HK-2 (cell line): ENCODE measurements around the gene TLK2.

Source experiments
- DNase-seq: peaks from one replicate; pipeline ENCODE4 v3.0.0-alpha.2; 2018; ENCODE audit not compliant: unreplicated experiment

TLK2 gene

DNA sequence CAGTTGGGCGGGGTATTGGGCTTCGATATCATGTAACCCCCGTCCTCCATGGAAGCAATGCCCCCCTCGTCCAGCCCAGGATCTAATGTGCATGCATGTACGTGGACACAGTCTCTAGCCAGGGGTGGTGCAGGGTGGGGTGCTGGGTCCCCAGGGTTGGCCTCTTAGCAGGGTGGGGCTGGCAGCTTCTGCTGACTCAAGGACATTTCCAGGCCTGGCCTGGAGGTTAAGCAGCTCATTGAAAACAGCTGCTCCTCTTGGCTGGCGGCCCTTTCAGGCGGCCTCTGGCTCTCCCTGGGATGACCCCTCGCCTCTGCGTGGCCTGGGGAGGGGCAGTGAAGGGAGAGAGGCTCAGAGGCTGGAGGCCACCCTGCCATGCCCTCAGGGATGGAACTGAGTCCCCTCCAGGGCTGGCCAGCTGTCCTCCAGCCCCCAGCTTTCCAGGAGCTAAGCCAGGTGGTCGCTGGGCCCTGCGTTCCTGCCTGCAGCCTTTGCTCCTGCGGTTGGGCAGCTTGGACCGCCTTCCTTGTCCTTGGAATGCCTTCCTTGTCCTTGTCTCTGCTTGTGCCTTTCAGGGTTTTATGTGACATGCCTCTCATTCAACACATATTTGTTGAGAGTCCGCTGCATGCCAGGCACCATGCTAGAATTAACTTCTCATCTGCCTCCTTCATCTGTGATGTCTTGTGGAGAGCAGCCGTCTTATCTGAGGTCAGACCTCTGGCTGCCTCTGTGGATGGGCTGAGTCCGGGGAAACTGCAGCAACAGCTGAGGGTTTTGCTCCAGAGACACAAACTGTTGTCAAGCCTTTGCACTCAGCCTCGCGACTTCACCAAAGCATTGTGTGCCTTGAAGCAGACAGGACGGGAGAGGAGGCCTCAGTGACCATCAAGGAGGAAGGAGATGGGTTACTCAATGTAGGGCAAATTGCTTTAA lies 175.5 kb downstream of the TLK2 start:
- DNase-seq = no peak

DNA sequence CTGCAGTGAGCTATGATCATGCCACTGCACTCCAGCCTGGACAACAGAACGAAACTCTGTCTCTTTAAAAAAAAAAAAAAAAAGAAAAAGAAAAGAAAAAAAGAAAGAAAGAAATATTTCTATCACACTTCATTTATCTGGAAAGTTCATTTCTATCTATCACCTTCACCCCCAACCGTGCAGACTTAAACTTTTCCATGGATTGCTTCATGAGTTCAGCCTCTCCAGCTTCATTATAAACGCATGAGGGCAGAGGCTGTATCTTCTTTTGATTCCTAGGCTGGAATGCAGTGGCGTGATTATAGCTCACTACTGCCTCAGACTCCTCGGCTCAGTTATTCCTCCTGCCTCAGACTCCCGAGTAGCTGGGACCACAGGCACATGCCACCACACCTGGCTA lies 177.0 kb downstream of the TLK2 start:
- DNase-seq = no peak

DNA sequence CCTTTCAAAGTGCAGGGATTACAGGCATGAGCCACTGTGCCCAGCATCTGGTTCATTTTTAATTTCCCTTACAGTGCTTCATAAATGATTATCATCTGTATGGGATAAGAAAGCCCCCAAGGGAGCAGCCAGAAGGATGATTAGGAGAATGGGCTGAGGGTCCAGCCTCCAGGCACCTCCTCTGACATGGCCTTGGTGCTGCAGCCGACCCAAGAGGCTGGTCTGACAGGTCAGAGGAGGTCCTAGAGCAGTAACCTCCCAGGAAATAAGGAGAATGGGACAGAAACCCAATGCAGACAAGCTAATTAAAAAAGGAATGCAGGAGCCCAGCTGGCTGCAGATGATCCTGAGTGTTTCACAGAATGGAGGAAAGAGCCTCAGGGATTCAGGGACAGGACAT lies 177.8 kb downstream of the TLK2 start:
- DNase-seq = no peak

DNA sequence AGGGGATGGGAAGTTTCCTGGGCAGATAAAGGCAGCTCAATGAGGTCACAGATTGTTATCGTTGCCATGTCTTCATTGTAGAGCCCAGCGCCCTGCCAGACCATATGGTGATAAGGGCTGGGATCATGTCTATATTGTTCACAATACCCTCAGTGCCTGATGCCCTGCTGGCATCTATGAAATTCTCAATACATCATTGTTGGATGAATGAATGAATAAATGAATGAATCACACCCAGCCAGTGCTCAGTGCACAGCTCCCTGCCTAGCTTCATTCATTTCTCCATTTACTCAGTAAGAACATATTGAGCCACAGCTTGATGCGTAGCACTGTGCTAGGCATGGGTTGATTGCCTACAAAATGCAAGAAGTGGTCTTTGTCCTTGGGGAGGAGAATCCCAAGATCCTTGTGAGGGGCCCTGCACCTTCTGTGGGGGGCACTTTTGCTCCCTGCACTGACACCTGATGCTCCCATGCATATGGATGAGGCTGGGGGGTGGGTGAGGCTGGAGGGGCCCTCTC lies 178.6 kb downstream of the TLK2 start:
- no peak for DNase-seq

DNA sequence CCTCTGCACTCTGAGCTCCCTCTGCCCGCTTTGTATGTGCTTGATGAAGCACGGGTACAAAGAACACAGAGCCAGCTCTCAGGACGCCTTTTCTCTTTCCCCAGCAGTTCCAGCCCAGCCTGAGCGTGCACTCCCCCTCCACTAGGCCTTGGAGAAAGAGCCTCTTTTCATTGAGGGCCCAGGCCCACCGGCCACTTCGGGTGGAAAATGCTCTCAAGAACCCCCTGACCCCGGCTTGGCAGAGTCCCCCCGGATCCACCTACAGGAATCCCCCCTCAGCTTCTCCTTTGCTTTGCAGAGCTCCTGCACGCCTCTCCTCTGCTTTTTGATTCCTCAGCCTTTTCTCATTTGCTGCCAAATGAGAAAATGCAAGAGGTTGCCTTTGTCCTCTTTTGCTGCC lies 179.1 kb downstream of the TLK2 start:
- no peak for DNase-seq

DNA sequence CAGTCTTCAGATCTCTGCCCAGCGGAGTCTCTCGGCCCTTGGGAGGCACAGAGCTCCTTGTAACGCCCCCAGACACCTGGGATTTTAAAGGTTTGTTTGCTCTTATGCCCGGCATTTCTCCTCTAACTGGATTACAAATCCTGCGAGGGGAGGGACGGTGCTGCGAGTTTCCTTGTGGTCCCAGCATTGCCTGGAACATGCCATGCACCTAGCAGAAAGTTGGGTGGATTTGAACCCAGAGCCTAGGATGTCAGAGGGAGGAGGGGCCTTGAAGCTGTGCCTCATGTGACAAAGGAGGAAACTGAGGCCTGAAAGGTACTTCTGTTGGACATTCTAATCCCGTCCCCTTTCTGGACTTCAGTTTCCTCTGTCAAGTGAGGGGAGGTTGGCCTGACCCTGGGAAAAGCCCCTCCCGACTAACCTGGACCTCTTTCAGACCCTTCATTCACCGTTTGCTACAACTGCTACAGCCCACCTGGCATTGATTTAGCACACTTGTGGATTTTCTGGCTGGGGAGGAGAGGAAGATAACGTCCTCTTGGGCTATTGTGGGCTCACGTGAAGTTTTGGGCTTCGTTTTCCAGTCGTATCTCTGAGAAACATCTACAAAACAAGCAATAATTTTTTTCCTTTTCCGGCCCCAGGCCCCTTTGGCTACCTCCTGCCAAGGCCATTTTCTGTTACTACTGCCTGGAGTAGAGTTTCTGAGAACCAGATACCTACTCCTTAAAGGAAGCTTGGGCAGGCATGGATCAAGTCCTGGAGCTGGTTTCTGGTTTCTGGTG lies 179.7 kb downstream of the TLK2 start:
- DNase-seq = no peak

DNA sequence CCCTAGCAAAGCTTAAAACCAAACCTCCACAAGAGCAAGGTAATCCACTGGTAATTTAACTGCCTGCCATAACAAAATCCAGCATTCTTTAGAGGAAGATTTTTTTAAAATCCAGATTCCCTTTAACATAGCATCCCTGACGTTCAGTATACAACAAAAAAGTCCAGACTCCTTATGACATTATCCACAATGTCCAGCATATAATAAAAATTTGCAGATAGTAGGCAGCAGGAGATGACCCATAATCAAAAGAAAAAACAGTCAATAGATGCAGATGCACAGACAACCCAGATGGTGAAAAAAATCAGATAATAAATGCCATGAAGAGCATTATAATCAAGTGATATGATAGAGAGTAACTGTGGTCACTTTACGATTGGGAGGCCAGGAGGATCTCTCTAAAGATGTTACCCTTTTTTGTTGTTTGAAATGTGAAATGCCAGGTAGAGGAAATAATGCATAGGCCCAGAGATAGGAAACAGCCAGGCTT lies 182.0 kb downstream of the TLK2 start:
- no peak for DNase-seq

DNA sequence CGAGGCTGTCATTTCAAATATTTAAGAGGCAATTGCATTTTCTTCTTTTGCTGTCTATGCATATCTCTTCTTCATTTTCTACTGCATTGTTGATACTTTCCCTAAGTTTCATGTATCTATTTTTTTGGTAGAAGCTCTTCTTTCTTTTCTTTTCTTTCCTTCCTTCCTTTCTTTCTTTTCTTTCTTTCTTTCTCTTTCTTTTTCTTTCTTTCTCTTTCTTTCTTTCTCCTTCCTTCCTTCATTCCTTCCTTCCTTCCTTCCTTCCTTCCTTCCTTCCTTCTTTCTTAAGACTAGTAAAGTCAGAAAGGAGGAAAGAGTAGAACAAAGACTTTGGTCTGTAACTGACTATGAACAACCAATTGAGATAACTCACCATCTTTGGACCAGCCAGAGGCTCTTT lies 182.7 kb downstream of the TLK2 start:
- DNase-seq = no peak

DNA sequence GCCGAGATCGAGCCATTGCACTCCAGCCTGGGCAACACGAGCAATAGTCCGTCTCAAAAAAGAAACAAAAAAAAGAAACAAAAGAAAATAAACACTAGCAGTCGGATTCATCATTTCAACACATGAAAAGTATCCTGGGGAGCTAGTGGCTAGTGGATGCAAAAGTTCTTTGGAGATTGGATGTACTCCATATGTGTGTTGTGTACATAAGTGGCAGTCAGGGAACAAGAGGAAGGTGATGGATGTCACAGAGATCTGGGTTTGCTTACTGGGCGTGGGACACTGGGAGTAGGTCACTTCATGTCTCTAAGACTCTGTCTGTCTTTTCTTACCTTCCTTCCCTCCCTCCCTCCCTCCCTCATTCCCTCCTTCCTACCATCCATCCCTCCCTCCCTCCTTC lies 184.2 kb downstream of the TLK2 start:
- DNase-seq = no peak
